Measurements from ENCODE around the gene TRIM51.
"Not testable (repeated sequence)": the region's sequence is repeated elsewhere in the genome, so short reads cannot be mapped to it uniquely, and the experiment has no call there.

TRIM51 gene

DNA sequence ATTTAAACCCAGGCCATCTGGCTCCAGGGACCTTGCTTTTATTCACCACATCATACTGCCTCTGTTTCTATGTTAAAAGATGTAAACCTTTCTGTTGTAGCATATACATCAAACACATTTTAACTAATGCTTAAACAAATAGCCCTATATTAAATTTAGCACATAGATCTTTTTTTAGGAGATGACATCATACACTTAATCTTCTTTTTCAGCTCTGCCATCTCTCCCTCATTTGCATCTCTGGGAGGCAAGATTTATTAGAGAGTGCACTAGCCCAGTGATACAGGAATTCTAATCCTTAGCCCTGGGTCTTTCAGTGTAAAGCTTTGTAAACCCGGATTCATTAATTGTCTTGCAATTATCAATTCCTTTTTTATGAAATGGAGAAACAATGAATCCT is 31.0 kb upstream of the TRIM51 start:
- no peak for DNase-seq (ENCODE audit: low read depth in 1 of 2, low spot score in 1 of 2)
- TF ChIP-seq SPI1 (IDR thresholded peaks at IDR 0.05; ENCODE audit: borderline replicate concordance, low read depth) (no peak), POLR2AphosphoS5 (IDR thresholded peaks at IDR 0.05; ENCODE audit: low read depth) (no peak), GABPA (IDR thresholded peaks at IDR 0.05; ENCODE audit: low read depth) (no peak)
- TF ChIP-seq, protein P1, sequence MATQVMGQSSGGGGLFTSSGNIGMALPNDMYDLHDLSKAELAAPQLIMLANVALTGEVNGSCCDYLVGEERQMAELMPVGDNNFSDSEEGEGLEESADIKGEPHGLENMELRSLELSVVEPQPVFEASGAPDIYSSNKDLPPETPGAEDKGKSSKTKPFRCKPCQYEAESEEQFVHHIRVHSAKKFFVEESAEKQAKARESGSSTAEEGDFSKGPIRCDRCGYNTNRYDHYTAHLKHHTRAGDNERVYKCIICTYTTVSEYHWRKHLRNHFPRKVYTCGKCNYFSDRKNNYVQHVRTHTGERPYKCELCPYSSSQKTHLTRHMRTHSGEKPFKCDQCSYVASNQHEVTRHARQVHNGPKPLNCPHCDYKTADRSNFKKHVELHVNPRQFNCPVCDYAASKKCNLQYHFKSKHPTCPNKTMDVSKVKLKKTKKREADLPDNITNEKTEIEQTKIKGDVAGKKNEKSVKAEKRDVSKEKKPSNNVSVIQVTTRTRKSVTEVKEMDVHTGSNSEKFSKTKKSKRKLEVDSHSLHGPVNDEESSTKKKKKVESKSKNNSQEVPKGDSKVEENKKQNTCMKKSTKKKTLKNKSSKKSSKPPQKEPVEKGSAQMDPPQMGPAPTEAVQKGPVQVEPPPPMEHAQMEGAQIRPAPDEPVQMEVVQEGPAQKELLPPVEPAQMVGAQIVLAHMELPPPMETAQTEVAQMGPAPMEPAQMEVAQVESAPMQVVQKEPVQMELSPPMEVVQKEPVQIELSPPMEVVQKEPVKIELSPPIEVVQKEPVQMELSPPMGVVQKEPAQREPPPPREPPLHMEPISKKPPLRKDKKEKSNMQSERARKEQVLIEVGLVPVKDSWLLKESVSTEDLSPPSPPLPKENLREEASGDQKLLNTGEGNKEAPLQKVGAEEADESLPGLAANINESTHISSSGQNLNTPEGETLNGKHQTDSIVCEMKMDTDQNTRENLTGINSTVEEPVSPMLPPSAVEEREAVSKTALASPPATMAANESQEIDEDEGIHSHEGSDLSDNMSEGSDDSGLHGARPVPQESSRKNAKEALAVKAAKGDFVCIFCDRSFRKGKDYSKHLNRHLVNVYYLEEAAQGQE (IDR thresholded peaks at IDR 0.05; ENCODE audit: insufficient replicate concordance, low read depth): no peak
- TF ChIP-seq, protein P2, sequence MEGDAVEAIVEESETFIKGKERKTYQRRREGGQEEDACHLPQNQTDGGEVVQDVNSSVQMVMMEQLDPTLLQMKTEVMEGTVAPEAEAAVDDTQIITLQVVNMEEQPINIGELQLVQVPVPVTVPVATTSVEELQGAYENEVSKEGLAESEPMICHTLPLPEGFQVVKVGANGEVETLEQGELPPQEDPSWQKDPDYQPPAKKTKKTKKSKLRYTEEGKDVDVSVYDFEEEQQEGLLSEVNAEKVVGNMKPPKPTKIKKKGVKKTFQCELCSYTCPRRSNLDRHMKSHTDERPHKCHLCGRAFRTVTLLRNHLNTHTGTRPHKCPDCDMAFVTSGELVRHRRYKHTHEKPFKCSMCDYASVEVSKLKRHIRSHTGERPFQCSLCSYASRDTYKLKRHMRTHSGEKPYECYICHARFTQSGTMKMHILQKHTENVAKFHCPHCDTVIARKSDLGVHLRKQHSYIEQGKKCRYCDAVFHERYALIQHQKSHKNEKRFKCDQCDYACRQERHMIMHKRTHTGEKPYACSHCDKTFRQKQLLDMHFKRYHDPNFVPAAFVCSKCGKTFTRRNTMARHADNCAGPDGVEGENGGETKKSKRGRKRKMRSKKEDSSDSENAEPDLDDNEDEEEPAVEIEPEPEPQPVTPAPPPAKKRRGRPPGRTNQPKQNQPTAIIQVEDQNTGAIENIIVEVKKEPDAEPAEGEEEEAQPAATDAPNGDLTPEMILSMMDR (IDR thresholded peaks at IDR 0.05; ENCODE audit: insufficient read depth, low read length): no peak
- H3K4me3 ChIP-seq (replicated peaks; ENCODE audit: insufficient read depth, low read length): no peak overlapping the region
- H3K27ac ChIP-seq (replicated peaks): no peak overlapping the region
- no peaks in the 10 kb centered on the region for H3K27me3 ChIP-seq (ENCODE audit: insufficient read depth, poor library complexity, severe bottlenecking)

DNA sequence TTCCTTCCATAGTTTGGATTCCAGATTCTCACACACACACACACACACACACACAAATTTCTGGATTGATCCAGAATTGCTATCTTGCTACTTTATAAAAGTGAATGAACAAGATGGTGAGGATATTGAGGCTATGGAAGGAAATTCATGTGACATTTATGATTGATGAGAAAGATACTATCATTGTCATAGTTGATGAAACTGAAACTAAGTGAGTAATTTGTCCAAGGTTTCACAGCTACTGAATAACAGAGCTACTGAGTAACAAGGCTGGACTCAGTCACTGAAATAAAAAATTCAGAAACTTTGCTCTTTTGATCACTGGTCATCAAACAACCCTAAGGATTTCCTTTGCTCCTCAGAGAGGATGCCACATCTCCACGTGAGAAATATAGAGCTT is 28.4 kb upstream of the TRIM51 start:
- Histone ChIP-seq H3K4me3 (replicated peaks; ENCODE audit: insufficient read depth, low read length) (no peak overlapping the region), H3K27me3 (ENCODE audit: insufficient read depth, poor library complexity, severe bottlenecking) (no peaks in the 10 kb centered on the region), H3K27ac (replicated peaks) (no peak overlapping the region)
- DNase-seq (ENCODE audit: low read depth in 1 of 2, low spot score in 1 of 2): no peak
- TF ChIP-seq, protein P2 (IDR thresholded peaks at IDR 0.05; ENCODE audit: insufficient read depth, low read length): no peak
- no peak for TF ChIP-seq GABPA (IDR thresholded peaks at IDR 0.05; ENCODE audit: low read depth)
- TF ChIP-seq, protein P1 (IDR thresholded peaks at IDR 0.05; ENCODE audit: insufficient replicate concordance, low read depth): no peak

DNA sequence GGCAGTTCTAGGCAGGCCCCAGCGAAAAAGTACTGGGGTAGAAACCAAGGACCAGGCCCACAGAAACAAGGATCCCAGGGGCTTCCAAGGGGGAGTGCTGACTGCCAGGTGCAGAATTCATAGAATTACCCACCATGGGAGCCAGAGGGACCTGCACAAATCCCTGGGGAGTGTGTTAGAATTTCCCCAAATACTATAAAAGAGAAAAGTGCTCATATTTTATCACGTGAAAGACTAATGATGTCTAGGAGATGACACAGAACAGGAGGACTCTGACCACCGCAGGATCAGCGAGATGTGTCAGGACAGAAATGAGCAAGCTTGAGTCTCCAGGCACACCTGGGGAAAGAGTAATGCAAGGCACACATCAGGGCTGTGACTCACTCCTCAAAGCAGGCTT is 15.7 kb upstream of the TRIM51 start:
- DNase-seq (ENCODE audit: low read depth in 1 of 2, low spot score in 1 of 2); H3K27ac ChIP-seq (replicated peaks); H3K27me3 ChIP-seq (ENCODE audit: insufficient read depth, poor library complexity, severe bottlenecking): not testable (repeated sequence)

DNA sequence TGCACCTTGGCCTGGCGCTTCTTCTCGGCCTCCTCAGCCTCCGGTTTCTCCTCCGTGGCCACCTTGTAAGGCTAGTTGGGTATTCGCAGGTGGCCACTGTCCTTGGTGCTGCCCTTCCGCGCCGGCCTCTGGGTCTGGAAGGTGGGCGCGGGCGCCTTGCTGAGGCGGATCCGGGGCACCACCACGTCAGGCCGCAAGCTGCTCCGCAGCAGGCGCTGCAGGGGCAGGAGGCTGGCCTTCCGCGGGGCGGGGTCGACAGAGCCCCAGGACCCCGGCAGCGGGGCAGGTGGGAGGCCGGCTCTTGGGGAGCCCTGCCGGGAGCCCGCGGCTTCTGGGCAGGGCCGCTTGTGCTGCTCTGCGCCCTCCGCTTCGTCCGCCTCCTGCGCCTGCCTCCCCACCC is 10.4 kb upstream of the TRIM51 start:
- not testable (repeated sequence) for H3K27me3 ChIP-seq (ENCODE audit: insufficient read depth, poor library complexity, severe bottlenecking); H3K4me3 ChIP-seq (replicated peaks; ENCODE audit: insufficient read depth, low read length); H3K27ac ChIP-seq (replicated peaks); DNase-seq (ENCODE audit: low read depth in 1 of 2, low spot score in 1 of 2)
- TF ChIP-seq, protein P1 (IDR thresholded peaks at IDR 0.05; ENCODE audit: insufficient replicate concordance, low read depth): peak; percentile 52

More for the DNA sequence above, 15.7 kb upstream of the TRIM51 start:
- H3K4me3 ChIP-seq (replicated peaks; ENCODE audit: insufficient read depth, low read length): not testable (repeated sequence)

DNA sequence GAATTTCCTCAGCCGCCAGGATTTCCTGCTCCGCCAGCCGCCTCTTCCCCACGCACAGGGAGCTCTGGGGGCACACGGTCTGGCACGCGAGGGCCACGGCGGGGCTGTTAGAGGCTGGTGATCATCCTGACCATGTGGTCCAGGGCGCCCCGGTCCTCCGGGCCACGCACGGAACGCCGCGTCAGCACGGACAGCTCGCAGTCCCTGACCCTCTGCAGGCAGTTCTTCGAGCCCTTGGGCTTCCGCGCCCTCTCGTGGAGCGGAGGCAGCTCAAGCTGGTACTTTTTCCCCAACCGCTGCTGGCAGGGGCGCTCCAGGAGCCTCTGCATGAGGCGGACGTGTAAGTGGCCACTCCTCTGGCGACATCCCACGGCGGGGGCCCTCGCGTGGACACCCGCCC is 10.0 kb upstream of the TRIM51 start:
- DNase-seq (ENCODE audit: low read depth in 1 of 2, low spot score in 1 of 2); H3K4me3 ChIP-seq (replicated peaks; ENCODE audit: insufficient read depth, low read length); H3K27me3 ChIP-seq (ENCODE audit: insufficient read depth, poor library complexity, severe bottlenecking); H3K27ac ChIP-seq (replicated peaks): not testable (repeated sequence)

DNA sequence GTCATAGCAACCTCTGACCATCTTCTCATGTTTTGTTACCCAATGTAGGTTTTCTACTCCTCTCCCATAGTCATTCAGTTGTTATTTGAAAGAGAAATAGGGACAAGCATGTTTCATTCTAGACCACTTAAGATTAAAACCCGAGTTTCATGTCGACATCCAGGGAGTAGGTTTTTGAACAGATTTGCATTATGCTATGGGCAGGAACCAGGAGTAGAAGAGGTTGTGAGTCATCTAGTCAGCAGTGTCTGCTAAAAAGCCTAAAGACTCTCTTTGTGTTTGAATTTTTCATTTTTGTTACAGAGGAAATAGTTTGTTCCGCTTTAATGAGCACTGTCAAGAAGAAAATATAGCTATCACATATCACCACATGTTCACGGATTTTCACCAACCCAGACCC is 1.9 kb downstream of the TRIM51 start:
- not testable (repeated sequence) for H3K27me3 ChIP-seq (ENCODE audit: insufficient read depth, poor library complexity, severe bottlenecking); DNase-seq (ENCODE audit: low read depth in 1 of 2, low spot score in 1 of 2); H3K27ac ChIP-seq (replicated peaks); H3K4me3 ChIP-seq (replicated peaks; ENCODE audit: insufficient read depth, low read length)

DNA sequence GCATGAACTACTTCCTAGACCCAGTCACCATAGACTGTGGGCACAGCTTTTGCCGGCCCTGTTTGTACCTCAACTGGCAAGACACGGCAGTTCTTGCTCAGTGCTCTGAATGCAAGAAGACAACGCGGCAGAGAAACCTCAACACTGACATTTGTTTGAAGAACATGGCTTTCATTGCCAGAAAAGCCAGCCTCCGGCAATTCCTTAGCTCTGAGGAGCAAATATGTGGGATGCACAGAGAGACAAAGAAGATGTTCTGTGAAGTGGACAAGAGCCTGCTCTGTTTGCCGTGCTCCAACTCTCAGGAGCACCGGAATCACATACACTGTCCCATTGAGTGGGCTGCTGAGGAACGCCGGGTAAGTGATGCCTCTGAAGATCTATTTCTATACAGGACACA is 2.4 kb downstream of the TRIM51 start:
- H3K4me3 ChIP-seq (replicated peaks; ENCODE audit: insufficient read depth, low read length); H3K27me3 ChIP-seq (ENCODE audit: insufficient read depth, poor library complexity, severe bottlenecking); H3K27ac ChIP-seq (replicated peaks); DNase-seq (ENCODE audit: low read depth in 1 of 2, low spot score in 1 of 2): not testable (repeated sequence)

Data from HL-60 (cell line).